Stimulated activated CD8-positive, alpha-beta memory T cell treated with anti-CD3 and anti-CD28 coated beads, Interleukin-4, amount 100 ng/mL, for 4 hours (primary cell): ENCODE measurements around the gene HOXC12.

Experiments used
- DNase-seq, 2 donors: peaks; one replicate each; pipeline ENCODE4 v3.0.0-alpha.2; 2020; ENCODE audit warnings: low read depth in 2 of 2, low spot score in 1 of 2

Gene HOXC12

GRCh38 chr12:53954694-53955035 lies at the start of gene HOXC12:
Gene HOXC12, plus strand, starts transcription at chr12:53954903. Its CDS starts 27 bp downstream, at chr12:53954930.
- DNase-seq, result no peak

GRCh38 chr12:53907103-53907502 lies 47.6 kb upstream of the HOXC12 start:
- DNase-seq, result no peak

GRCh38 chr12:53916788-53917655 lies 37.7 kb upstream of the HOXC12 start:
- DNase-seq, result no peak

- DNase-seq, result no peak
Observed at GRCh38 chr12:53924521-53925405, 29.9 kb upstream of the HOXC12 start.

- DNase-seq, result no peak
Observed at GRCh38 chr12:53927220-53928029, 27.3 kb upstream of the HOXC12 start.

GRCh38 chr12:53928054-53928835 lies 26.5 kb upstream of the HOXC12 start:
- DNase-seq, result no peak

- no peak for DNase-seq
Observed at GRCh38 chr12:53929527-53929926, 25.2 kb upstream of the HOXC12 start.

GRCh38 chr12:53930591-53931255 lies 24.0 kb upstream of the HOXC12 start:
- no peak for DNase-seq

- no peak for DNase-seq
Observed at GRCh38 chr12:53931844-53932581, 22.7 kb upstream of the HOXC12 start.

GRCh38 chr12:53932915-53933314 lies 21.8 kb upstream of the HOXC12 start:
- no peak for DNase-seq

- DNase-seq, result no peak
Observed at GRCh38 chr12:53935383-53936341, 19.0 kb upstream of the HOXC12 start.

- DNase-seq, result no peak
Observed at GRCh38 chr12:53937099-53937498, 17.6 kb upstream of the HOXC12 start.

GRCh38 chr12:53937596-53938325 lies 16.9 kb upstream of the HOXC12 start:
- no peak for DNase-seq

GRCh38 chr12:53938326-53939140 lies 16.2 kb upstream of the HOXC12 start, which contains the start of gene HOXC13:
Gene HOXC13, plus strand, starts transcription at chr12:53938831. Its CDS starts 76 bp downstream, at chr12:53938907.
- DNase-seq, result no peak

- DNase-seq, result no peak
Observed at GRCh38 chr12:53939141-53940108, 15.3 kb upstream of the HOXC12 start.
